ENCODE measurements around the gene TMEM132D.

The TMEM132D gene

GRCh38 chr12:129102233-129102632, 801.6 kb downstream of the TMEM132D start:
- DNase-seq (ENCODE audit: low spot score) = no peak

GRCh38 chr12:129101816-129102215, 802.0 kb downstream of the TMEM132D start:
- no peak for DNase-seq (ENCODE audit: low spot score)

- DNase-seq (ENCODE audit: low spot score) = no peak
These were observed 802.4 kb downstream of the TMEM132D start for GRCh38 chr12:129101404-129101803.

GRCh38 chr12:129097451-129097850, 806.4 kb downstream of the TMEM132D start:
- DNase-seq (ENCODE audit: low spot score) = no peak

- DNase-seq (ENCODE audit: low spot score) = no peak
These were observed 806.9 kb downstream of the TMEM132D start for GRCh38 chr12:129096968-129097367.

- no peak for DNase-seq (ENCODE audit: low spot score)
These were observed 807.6 kb downstream of the TMEM132D start for GRCh38 chr12:129096184-129096583.

- DNase-seq (ENCODE audit: low spot score) = no peak
These were observed 814.2 kb downstream of the TMEM132D start for GRCh38 chr12:129089576-129089975.

- DNase-seq (ENCODE audit: low spot score) = no peak
These were observed 818.7 kb downstream of the TMEM132D start for GRCh38 chr12:129084875-129085826.

GRCh38 chr12:129083121-129083840, 820.5 kb downstream of the TMEM132D start:
- no peak for DNase-seq (ENCODE audit: low spot score)

GRCh38 chr12:129082441-129082840, 821.4 kb downstream of the TMEM132D start:
- DNase-seq (ENCODE audit: low spot score) = no peak

GRCh38 chr12:129081755-129082250, 822.0 kb downstream of the TMEM132D start:
- DNase-seq (ENCODE audit: low spot score) = no peak

GRCh38 chr12:129080821-129081220, 823.0 kb downstream of the TMEM132D start:
- DNase-seq (ENCODE audit: low spot score) = no peak

GRCh38 chr12:129080391-129080790, 823.4 kb downstream of the TMEM132D start:
- no peak for DNase-seq (ENCODE audit: low spot score)

- DNase-seq (ENCODE audit: low spot score) = no peak
These were observed 824.1 kb downstream of the TMEM132D start for GRCh38 chr12:129079719-129080118.

GRCh38 chr12:129076441-129077320, 827.1 kb downstream of the TMEM132D start:
- no peak for DNase-seq (ENCODE audit: low spot score)

GRCh38 chr12:129075460-129076208, 828.2 kb downstream of the TMEM132D start:
- DNase-seq (ENCODE audit: low spot score) = no peak

GRCh38 chr12:129074379-129074778, 829.4 kb downstream of the TMEM132D start:
- DNase-seq (ENCODE audit: low spot score) = no peak

- no peak for DNase-seq (ENCODE audit: low spot score)
These were observed 830.5 kb downstream of the TMEM132D start for GRCh38 chr12:129073157-129073915.

- DNase-seq (ENCODE audit: low spot score) = no peak
These were observed 832.5 kb downstream of the TMEM132D start for GRCh38 chr12:129071362-129071761.

GRCh38 chr12:129069886-129070285, 833.9 kb downstream of the TMEM132D start:
- DNase-seq (ENCODE audit: low spot score) = no peak
